ENCODE measurements around the gene KLF6.

GRCh38 chr10:3728563-3728962, 56.4 kb downstream of the KLF6 start:
- TF ChIP-seq CTCF (IDR thresholded peaks at IDR 0.05), result no peak
- TF ChIP-seq POLR2A (IDR thresholded peaks at IDR 0.05), result no peak

Data from right lobe of liver (tissue), 4 donors.